ENCODE measurements around the gene VPS37B.
"Not testable (repeated sequence)": the region's sequence is repeated elsewhere in the genome, so short reads cannot be mapped to it uniquely, and the experiment has no call there.

The VPS37B gene

DNA sequence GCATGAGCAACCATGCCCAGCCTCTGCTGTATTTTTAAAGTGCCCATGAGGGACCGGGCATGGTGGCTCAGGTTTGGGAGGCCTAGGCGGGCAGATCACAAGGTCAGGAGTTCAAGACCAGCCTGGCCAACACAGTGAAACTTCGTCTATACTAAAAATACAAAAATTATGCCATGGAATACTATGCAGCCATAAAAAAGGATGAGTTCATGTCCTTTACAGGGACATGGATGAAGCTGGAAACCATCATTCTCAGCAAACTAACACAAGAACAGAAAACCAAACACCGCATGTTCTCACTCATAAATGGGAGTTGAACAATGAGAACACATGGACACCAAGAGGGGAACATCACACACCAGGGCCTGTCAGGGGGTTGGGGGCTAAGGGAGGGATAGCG, 9.3 kb upstream of the VPS37B start:
- not testable (repeated sequence) for DNase-seq

DNA sequence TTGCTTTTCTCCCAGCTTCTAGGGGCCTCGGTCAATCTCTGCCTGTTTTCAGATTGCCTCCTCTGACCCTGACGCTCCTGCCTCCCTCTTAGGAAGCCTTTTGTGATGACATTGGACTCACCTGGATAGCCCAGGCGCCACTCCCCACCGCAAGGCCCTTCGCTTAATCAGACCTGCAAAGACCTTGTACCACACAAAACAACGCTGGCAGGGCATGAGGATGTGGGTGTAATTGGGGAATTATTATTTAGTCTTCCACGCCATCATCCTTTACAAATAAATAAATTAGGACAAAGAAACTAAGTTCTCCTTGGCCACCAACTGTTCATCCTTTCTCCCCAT, 7.7 kb upstream of the VPS37B start:
- no peak for DNase-seq

DNA sequence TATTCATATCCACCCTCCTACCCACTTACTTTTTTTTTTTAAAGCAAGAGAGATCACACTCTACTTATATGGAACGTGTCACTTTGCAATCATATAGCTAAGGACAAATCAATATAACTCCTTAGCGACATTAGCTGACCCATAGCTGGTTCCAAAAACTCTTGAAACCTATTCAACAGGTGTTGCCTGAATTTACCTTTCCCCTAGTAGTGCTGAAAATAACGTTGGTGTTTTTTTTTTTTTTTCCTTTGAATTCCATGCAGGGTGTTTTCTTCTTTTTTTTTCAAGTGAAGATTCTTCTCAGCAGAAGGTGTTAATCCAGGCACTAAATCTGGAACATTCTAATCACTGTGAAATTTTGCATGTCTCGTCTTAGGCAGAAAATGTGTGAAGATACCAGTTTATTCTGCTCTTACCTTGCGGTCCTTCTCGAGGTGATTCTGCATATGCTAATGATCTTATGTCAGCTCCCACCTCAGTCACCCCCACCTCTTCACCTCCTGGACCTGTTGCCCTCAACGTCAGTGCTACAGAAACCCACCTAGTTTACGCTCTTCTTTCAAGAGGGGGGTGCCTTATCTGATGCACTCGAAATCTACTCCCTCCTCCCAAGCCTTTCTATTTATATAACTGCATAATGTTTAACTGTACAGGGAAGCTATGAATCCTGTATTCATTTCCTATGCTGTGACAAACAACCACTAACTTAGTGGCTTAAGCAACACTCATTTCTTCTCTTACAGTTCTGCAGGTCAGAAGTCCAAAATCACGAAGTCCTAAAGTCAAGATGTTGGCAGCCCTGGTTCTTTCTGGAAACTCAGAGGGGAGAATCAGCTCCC, 7.1 kb upstream of the VPS37B start:
- DNase-seq: no peak

DNA sequence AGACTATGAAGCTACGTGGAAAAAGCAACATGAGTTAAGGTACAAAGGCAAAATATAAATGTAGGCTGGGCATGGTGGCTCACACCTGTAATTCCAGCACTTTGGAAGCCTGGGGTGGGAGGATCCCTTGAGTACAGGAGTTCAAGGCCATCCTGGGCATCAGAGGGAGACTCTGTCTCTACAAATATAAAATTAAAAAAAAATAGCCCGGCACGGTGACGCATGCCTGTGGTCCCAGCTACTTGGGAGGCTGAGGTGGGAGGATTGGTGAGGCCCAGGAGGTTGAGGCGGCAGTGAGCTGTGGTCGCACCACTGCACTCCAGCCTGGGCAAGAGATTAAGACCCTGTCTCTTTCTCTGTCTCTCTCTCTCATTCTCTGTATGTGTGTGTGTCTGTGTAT, 4.0 kb upstream of the VPS37B start:
- no peak for DNase-seq

DNA sequence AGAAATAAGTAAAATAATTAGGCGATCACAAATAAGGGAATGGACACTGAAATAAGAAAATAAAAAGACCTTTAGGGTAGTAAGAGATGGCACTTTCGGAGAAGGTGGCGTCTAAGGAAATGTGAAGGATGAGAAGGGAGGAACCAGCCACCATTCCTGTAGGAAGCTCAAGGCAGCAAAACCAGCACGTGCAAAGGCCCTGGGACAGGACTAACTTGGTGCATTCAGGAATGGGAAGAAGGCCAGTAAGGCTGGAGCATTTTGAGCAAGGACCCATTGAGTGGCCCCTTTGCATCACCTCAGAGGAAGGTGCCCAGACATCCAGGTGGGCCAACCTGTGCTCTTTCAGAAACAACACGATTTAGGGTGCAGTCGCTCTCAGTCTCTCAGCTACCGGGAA, 738 bp upstream of the VPS37B start:
- no peak for DNase-seq

DNA sequence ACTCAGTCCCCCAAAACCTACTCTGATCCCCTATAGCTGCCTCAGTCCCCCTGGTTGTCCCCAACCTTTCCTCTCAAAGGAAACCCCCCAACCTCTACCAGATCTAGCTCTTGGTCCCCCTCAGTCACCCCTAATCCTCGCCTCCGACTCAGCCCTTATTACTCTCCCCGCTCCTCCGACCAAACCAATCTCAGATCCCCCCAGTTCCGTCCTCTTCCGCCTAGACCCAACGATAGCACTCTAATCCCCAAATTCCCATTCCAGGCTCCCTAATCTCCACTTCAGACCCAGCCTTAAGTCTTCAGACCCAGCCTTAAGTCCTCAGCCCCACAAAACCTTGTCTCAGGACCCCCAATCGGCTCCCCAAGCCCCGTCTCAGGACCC, 612 bp downstream of the VPS37B start:
- DNase-seq: no peak

DNA sequence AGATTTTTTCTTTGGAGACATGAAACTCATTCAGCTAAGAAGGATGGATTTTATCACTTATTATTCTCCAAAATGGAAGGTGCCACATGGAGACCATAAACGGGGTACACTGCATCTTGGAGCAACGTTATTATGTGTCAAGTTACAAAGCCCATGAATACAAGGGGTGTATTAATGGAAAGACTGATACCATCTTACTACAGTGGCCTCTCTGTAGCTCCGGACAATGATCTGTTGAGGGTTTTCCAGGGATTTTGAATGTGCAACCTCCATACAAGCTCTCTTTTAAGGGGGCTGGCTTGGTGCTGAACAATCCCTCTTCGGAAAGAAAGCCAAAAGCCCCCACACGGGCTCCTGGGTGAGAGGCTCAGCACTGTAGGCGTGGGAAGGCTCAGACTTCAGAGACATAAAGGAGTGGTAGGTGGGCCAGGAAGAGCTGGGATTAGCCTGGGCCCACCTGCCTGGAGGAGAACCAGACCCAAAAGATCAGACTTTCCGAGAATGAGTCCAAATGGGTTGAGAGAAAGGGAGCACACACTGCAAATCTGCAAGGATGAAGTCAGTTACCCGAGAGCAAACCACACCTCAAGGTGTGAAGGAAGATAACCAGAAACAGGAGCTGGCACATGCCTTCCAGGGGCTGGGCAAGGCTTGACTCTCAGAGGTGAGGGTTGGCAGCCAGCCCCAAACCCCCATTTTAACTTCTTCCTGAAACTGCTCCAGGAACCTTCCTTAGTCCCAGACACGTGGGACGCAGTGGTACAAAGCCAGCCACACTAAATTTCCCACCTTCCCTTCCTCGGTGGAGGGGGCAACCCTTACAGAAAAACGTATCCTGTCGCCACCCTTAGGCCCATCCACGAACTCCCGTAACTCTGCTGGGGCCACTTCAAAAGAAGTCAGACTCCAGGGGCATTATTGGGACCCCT, 1.5 kb downstream of the VPS37B start:
- DNase-seq: peak; percentile 15

DNA sequence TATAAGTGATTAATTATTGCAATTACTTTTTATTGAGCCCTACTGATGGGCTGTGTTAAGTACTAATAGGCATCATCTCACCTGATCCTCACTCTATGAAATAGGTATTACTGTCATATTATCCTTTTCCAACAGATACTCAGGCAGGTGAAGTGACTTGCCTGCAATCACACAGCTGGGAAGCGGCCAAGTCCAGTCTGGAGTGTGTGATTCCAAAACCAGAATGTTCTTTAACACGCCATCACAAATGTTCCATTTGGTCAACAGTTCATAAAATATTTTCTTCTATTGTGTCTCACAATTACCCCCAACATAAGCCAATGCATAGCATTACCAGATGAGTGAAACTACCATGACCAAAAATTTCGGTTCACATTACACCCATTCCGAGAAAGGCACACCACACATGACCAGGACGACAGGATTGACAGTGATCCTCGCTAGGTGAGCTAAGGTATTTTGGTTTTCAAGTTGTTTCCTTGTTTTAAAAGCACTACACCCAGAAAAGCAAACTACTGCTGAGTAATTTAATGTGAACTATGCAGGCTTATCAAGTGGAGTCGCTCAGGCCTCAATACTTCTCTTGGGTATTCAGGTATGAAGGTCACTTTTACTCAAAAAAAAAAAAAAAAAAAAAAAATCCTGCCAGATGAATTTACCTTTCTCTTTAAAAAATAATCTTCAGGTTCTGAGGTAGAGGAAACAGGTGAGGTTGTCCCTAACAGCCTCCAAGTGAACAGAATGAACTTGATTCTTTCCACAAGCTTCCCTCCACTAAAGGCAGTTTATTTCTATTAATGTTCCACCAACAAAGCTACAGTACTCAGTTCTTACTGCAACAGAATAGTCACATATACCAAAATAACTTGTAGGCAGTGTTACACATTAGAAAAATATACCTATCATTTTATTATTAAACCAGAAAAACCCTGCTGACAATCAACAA, 2.4 kb downstream of the VPS37B start:
- no peak for DNase-seq

DNA sequence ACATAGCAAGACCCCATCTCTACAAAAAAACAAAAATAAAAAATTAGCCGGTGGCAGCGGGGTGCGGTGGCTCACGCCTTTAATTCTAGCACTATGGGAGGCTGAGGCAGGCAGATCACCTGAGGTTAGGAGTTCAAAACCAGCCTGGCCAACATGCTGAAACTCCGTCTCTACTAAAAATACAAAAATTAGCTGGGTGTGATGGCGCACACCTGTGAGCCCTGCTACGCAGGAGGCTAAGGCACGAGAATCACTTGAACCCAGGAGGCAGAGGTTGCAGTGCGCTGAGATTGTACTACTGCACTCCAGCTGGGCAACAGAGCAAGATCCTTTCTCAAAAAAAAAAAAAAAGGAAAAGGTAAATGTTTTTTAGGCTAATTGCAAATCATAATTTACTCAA, 3.2 kb downstream of the VPS37B start:
- not testable (repeated sequence) for DNase-seq

DNA sequence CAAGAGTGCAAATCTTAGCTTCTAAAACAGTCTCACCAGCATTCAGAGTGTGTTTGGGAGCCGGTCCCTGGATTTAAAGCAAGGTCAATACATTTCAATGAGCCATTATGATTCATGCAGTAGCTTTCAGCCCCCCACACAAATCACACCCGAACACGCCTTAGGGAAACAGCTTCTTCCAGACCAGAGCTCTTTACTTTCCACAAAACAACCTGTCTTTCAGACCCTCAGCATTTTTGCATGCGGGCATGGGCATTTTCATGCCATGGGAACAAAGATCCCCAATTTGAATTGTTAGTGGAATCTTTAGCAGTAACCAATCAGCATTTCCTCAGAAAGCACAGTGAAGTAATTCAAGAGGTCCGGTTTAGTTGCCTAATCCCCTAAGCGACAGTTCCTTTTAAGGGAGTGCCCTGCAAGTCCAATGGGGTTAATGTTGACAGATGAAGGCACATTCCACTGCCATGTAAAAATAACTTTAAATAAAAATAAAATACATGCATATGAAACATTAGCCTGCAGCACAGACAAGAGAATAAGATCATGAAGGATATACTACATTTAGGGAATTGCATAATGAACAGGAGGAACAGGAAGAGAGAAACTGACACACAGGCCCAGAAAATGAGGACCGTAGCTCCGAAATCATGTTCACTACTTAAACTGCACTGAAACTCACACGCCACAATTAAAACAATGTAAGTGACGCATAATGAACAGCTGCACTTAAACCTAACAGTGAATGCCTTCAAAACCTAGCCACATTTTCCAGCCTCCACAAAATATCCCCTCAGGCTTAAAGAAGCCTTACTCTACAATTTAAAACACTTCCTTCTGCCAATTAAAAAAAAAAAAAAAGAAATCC, 4.0 kb downstream of the VPS37B start:
- no peak for DNase-seq

DNA sequence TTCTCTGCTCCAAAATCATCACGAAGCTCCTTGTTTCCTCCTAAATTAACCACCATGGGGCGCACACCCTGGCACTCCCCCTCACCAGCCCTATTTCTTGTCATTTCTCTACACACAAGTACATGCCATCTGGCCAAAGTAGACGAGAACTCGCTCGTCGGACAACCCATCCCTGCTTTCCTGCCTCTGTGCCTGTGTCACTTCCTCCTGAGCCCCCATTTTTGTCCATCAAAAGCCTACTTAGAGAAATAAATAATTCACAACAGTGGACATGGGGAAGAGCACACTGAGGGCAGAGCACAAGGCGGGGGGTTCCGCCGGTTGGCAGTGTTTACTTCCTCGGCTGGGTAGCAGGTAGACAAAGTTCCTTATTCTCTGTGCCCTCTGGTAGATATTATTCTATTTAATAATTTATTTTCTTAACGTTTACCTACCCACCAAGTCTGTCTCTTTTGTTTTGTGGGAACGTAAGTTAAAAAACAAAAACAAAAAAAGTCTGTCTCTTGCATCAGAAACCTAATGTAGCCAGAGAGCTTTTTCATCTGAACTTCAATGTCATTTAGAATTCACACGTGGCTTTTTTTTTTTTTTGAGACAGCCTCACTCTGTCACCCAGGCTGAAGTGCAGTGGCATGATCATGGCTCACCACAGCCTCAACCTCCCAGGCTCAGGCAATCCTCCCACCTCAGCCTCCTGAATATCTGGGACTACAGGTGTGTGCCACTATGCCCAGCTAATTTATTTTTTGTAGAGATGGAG, 6.0 kb downstream of the VPS37B start:
- no peak for DNase-seq

DNA sequence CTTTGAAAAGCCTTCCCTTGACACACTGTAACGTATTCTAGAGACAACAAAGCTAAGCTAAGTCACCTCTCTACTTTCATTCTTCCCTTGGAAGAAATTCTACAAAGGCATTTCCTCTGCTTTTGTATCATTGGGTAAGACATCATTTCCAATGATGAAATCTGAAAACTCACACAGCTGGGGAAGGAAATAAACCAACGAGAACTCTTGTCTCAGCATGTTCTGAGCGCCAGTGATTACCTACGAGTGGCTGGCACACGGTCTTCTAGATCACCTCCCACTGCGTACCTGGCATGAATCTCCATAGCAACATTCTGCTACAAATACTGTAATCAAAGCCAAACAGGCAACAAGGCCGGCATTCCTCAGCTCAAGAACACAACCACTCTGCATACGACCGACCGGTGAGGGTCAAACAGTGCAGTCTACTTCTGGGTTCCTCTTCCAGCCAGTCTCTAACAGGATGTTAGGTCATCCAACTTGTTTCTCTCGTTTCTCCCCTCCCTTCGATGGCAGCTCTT, 7.6 kb downstream of the VPS37B start:
- DNase-seq: peak; percentile 62

DNA sequence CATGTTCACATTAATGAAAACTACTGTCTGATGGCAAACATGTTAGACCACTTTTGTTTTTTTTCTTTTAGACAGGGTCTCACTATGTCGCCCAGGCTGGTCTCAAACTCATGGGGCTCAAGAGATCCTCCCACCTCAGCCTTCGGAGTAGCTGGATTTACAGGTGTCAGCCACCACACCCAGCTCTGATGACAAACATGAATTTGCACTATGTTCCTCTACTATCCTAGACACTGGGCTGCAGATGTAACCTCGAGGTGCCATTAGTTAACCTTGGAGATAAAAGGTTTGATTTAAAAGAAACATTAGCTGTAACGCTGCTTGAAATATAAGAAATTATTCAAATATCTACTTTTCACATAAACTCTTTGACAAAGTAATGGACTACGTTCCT, 8.1 kb downstream of the VPS37B start:
- no peak for DNase-seq

DNA sequence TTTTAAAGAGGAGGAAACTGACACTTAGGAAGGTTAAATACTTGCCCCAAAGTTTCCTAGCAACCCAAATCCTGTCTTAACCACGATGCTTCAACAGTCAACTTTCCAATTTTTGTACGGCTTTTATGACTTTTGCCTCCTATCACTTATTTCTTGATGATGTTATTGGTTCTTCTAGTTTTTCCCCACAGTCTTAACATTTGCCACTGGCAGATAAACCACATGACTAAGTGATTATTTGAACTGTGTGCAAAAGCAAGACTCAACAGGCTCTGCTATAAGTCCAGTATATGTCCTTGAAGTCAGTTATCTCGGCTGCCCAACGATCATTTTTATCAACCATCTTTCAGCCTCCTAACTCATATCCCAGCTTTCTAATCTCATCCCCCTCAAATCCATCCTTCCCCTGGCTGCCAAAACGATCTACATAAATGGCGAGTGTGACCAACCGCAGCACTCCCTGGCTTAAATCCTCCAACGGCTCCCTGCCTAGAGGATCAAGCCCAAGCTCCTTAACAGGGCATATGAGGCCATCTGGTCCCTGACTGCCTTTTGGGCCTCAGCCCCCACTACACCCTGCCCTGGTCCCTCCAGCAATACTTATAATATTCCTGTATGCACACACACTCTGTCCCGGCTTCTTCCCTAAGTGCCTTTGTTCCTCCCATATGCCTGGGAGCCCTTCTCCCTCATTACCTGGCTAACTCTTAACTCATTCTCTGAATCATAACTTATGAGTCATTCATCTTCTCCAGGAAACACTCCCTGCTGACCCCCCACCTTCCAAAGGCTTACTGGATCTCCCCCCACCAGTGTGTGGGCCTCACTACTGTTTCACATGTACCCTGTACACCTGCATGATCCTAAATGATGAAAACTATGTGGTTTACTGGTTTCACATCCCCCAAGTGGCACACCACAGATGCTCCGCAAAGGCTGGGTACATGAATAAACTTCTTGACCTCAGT, 8.8 kb downstream of the VPS37B start:
- DNase-seq: no peak

DNA sequence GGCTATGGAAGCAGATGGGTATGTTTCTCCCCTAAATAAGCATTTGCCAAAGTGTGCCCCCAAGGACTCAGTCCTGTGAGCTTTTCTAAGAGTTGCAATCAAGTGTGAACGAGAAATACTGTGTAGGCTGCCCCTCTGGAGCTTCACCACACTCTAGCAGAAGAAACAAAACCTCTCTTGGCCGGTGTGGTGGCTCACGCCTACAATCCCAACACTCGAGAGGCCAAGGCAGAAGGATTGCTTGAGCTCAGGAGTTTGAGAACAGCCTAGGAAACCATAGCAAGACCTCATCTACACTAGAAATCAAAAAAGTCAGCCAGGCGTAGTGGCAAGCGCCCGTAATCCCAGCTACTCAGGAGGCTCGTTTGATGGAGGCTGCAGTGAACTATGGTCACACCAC, 9.8 kb downstream of the VPS37B start:
- DNase-seq: no peak

DNA sequence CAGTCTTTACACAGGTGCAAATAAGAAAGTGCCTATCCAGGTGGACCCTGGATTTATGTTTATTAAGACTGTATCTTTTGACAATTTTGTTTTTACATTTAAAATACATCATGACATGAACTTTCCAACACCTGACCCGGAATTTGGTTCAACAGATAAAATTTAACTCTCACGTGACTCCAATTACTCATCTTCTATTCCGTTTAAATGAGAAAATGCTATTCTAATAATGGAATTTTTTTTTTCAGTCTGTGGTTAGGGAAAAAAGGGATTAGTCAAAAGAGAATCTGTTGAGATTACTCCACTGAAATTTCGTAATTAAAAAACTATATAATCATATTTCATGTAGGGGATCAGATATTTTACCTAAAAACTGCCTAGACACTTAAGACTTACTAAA, 11.1 kb downstream of the VPS37B start:
- DNase-seq: no peak

DNA sequence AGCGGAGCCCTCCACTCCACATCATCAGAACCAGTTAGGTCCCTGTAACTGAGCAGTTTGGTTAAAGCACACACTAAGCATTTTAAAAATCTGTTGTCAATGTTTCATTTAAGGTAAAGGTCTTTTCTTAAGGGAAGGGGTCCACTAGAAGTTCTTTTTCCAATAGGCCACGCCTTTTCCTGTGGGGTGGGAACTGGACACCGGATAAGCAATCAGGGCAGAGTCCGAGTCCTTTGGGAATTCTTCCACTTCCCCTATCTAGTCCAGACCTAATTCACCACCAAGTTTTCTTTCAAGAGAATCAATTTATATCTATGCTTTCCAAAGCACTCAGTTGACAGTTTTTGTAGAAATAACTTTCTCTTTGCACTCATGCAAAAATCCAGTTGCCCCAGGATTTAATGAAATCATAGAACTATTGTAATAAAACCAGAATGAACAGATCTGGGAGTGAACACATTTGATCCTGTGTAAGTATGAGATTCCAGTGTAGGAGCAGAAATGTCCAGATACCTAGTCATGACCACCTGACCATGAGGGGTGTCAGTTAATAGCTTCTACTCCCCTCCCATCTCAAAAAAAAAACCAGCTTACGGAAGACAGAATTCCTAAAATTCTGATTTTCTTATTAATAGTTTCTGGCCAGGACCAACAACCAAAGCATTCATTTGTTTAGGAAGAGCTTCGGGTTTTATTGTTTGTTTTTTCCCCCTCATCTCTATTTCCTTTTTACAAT, 11.7 kb downstream of the VPS37B start:
- no peak for DNase-seq

DNA sequence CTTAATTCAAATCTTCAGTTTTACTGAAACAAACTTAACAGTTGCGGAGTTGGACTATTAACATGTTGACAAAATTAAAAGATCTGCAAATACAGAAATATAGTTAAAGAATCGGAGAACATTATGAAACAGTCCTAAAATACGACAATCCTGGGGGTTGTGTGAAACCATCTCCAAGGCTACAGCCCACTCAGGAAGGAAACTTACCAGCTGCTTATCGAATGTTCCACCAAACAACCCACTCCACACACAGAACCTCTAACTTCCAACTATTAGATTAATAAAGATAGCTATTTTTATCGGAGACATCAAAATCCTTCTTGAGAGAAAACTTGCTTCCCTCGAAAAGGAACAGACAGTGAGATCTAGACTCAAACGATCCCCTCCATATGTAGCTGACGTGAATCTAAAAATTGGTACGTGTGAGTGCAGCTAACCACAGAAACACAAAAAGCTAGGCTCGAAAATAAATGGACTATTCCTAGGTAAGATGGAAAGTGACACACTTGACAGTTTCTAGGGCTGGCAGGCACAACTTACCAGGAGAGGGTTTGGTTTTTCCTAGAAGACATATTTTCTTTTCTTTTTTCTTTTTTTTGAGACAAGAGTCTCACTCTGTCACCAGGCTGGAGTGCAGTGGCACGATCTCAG, 12.9 kb downstream of the VPS37B start:
- DNase-seq: no peak
